Stimulated activated CD4-positive, alpha-beta T cell treated with anti-CD3 and anti-CD28 coated beads, TNF-alpha, amount 100 ng/mL, for 24 hours (primary cell): ENCODE results near the gene HBG1.

Source experiments
- DNase-seq, 3 experiments: peaks; one replicate each; pipeline ENCODE4 v3.0.0-alpha.2; 2020; ENCODE audit warnings: low read depth in 3 of 3

HBG1 gene

DNA sequence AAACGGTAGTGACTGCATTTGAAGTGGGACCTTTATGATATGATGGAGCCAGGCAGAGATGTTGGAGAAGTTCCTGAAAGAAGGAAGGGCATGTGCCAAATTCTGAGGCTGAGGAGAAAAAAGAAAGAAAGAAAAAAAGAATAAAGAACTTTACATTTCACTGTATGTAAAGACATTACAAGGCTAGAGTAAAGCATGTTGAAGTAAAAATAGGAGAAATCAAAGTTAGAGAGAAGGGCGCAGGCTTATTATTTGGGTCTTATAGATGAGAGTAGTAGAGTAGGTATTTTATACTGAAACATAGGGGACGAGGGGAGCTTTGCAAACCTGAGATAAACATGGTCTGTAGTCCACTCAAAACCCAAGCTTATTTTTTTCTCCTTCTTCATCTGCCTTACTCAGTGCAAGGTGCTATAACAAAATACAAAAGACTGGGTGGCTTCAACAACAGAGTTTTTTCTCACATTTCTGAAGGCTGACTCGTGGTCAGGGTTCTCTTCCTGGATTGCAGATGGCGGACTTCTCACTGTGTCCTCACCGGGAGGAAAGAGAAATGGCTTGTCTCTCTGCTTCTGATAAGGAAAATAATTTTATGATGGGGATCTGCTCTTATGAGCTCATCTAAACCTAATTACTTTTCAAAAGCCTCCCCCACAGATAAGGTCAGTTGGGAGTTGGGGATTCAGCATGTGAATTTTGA is 2.7 kb downstream of the HBG1 start:
- DNase-seq: no peak

DNA sequence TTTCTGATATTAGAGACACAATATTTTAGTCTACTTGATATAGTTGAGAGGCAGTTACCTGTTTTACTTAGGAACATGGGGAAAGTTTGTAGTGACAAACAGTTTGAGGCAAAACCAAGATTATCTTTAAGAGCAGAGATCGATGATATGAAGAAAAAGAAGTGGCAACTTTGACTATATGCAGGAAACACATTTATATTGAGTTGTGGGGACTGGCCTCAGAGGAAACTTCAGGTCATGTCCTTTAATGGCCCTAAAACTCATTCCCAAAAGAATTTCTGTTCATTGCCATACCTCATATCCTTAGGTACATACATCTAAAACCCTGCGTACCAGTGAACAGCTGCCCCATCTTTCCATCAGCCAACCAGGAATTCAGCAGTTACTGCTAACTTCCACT is 4.5 kb downstream of the HBG1 start:
- DNase-seq: no peak

DNA sequence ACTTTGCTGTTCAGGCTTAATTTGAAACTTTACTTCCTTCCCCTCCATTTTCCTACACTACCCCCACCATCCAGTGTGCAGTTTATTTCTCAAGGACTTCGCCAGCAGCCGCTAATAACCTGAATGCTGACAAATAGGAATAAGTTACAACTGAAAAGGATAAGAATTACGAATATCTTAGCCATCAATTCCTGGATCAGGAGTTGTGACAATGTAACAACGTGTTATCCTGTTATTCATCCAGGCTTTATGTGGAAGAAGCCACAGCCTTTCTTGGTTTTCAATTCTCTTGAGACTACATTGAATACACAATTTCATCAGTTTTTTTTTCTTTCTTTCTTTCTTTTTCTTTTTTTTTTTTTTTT is 5.9 kb downstream of the HBG1 start:
- DNase-seq: no peak

DNA sequence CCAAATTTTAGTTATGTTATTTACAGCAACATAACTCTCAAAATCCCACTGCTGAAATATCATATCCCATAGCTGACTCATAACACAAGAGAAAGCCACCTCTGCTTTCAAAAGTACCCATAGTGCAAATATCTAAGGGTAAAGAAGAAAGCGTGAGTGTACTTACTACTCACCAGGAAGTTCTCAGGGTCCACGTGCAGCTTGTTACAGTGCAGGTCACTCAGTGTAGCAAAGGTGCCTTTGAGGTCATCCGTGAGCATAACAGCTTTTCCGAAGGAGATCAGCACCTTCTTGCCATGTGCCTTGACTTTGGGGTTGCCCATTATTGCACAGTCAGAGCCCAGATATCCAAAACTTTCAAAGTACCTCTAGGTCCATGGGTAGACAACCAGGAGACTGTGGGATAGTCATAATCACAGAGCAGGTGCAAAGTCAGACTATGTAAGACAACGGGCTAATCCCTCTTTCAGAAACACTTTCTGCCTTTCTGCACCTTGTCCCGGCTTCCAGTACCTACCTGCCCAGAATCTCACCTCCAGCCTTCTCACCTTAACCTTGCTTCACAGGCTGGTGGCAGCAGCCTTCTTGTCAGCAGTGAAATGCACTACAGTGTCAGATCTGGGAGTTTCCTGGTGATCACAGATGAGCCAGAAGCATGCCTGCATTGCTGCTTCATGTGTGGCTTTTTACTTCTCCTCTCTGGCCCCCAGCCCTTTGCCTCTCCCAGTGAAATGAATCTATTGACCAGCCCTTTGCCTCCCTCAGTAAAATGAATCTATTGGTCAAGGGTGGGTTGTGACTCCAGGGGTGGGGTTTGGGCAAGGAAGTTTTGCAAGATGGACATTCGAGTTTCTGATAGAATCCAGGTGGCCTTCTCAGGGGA is 6.5 kb downstream of the HBG1 start:
- DNase-seq: no peak

- DNase-seq: no peak
These were observed 7.4 kb downstream of the HBG1 start for GRCh38 chr11:5242208-5242607.

DNA sequence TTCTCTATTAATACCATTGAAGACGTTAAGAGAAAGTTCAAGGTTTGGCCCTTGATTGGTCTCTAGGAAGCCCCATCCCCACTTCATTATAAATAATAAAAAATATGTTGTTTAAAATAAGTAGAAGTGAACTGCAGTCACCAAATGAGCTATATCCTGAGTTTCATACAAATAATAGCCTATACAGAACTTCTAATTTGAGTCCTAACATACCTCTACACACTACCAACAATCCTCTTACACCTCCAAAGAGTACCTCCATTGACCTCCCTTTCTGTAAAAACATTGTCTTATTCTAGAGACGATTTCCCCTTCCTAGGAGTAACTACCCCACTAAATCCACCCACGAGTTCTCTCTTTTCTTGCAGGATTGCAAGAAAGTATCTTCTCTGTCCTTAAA is 8.2 kb downstream of the HBG1 start:
- DNase-seq: no peak

DNA sequence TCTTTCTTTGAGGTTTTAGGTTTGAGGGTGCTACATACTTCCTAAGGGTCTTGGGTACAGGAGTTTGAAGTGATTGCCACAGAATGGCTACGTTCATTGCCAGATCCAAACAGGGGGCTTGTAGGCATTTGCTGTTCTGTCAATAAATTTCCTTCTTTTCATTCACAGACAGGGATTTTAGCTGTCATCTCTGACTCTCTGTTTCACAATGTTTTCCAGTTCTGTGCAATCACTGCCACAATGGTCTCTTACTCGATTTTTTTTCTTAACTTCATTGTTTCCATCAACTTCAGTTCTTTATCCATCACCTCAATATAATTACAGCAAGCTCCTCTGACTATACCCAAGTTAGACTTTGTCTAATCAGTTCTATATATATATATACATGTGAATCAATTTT is 9.2 kb downstream of the HBG1 start:
- no peak for DNase-seq

GRCh38 chr11:5240056-5240455 is 9.6 kb downstream of the HBG1 start:
- no peak for DNase-seq

DNA sequence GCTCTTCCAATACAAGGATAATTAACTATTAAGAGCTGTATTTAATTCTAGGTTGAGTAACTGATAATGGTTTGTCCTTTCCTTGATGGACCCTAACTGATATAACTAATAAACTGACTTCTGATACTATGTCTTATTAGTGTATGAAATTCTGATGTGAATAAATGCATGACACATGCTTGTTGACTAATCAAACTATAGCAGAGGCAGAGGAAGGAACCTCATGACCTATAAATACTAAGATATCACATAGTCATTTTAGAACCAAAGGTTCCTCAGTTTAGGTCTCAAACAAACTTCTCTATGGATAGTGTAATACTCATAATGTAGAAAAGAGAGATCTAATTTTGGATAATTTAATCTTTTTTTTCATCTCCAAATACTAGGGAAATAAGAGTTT is 10.6 kb downstream of the HBG1 start:
- no peak for DNase-seq

- no peak for DNase-seq
These were observed 11.2 kb downstream of the HBG1 start for GRCh38 chr11:5238486-5238885.

DNA sequence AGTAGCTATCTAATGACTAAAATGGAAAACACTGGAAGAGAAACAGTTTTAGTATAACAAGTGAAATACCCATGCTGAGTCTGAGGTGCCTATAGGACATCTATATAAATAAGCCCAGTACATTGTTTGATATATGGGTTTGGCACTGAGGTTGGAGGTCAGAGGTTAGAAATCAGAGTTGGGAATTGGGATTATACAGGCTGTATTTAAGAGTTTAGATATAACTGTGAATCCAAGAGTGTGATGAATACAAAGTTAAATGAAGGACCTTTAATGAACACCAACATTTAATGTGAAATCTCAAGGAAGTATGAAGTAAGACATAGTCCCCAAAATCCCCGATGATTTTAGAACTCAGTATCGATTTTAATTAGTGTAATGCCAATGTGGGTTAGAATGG is 12.2 kb downstream of the HBG1 start:
- no peak for DNase-seq

DNA sequence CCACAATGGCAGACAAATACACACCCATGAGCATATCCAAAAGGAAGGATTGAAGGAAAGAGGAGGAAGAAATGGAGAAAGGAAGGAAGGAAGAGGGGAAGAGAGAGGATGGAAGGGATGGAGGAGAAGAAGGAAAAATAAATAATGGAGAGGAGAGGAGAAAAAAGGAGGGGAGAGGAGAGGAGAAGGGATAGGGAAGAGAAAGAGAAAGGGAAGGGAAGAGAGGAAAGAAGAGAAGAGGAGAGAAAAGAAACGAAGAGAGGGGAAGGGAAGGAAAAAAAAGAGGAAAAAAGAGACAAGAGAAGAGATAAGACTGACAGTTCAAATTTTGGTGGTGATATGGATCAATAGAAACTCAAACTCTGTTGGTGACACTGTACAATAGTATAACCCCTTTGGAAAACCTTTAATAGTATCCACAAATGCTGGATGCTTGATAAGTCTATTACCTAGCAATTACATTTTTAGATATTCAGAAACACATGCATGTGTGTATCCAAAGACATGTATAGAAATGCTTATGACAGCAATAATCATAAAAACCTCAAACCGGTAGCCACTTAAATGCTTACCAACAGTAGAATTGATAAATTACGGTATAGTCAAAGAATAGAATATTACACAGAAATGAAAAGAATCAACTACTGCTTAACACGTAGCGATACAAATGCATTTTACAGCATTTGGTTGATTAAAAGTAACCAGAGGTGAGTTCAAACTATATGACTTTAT is 14.1 kb downstream of the HBG1 start:
- DNase-seq: no peak

GRCh38 chr11:5234381-5234834 is 15.2 kb downstream of the HBG1 start, which contains the start of gene HBD:
Gene HBD (minus strand): TSS chr11:5234483. CDS start chr11:5234433, 50 bp downstream.
- DNase-seq: no peak

GRCh38 chr11:5233307-5233706 is 16.4 kb downstream of the HBG1 start:
- DNase-seq: no peak

DNA sequence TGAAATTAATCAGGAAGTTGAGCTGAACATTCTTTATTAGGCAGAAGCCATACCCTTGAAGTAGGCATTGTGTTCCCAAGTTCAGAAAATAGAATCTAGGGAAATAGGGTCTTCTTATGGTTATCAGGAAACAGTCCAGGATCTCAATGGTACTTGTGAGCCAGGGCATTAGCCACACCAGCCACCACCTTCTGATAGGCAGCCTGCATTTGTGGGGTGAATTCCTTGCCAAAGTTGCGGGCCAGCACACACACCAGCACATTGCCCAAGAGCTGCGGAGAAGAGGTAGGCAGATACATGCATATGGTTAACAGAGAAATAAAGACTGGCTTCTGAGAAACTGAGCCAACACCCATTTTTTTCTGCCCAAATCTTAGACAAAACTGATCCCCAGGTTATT is 16.8 kb downstream of the HBG1 start:
- DNase-seq: no peak

- no peak for DNase-seq
These were observed 17.5 kb downstream of the HBG1 start for GRCh38 chr11:5232176-5232575.

- DNase-seq: no peak
These were observed 18.5 kb downstream of the HBG1 start for GRCh38 chr11:5231111-5231510.

GRCh38 chr11:5230266-5230665 is 19.4 kb downstream of the HBG1 start:
- DNase-seq: no peak

DNA sequence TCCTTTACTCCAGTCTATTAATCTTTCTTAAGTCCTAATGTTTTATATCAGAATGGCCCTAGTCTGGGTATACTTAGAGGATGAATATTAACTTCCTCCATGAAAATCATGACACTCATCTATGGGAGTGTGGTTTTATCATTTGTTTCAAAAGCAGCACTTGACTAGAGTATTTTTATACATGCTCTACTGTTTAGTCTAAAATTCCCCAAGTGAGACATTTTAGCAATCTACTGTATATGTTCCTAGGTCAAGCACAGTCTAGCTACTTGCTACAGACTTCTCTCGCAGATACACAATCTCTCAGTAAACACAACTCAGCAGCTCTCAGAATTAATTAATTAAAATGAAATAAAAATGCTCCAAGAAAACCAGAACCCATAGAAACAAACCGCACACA is 19.9 kb downstream of the HBG1 start:
- DNase-seq: no peak

DNA sequence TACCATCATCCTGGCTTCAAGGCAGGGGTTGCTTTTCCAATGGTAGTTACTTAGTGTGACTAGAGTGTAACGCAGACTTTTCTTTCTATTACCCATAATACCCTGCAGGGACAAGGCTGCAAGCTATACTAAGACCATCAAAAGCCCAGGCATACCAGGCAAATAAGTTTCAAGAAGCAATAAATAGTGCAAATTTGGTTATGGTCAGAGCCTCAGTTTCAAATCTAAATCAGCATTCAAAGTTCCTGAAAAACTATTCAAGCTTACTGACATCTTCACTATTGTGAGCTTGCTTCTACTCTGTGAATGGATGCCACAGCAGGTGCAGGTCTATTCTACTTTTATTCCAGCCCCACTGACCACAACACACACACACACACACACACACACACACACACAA is 20.3 kb downstream of the HBG1 start:
- DNase-seq: no peak

DNA sequence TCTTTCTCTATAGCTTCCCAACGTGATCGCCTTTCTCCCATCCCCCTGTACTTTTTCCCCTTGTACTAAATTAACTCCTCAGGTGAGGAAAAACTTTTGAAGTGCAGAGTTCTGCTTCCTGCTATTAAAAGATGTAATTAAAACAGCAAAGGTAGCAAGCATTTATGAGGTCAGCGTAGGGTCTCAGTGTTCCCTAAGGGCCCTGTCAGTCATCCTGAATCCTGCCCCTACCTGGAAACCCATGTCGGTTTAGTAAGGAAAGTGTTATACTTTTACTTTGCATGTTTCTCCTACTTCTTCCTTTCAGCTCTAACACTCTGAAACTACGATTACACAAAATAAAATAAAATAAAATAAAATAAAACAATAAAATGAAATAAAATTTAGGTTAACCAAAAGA is 21.5 kb downstream of the HBG1 start:
- DNase-seq: no peak

GRCh38 chr11:5227681-5228080 is 22.0 kb downstream of the HBG1 start:
- DNase-seq: no peak
